ENCODE results near the gene SLC5A2. TPM values are rescaled to one million over a fixed set of nuclear protein-coding genes. Genes with fewer than 3 reads are reported as not detected.
A peak's percentile ranks its signal among the peaks of the same experiment; 100 is the strongest.
"Not testable (repeated sequence)": the region's sequence is repeated elsewhere in the genome, so short reads cannot be mapped to it uniquely, and the experiment has no call there.

SLC5A2 gene
- total RNA-seq (0.36 TPM in 1 of 2 replicates, not detected in the other), polyA plus RNA-seq (3.4 and 4.9 TPM in 2 replicates)

DNA sequence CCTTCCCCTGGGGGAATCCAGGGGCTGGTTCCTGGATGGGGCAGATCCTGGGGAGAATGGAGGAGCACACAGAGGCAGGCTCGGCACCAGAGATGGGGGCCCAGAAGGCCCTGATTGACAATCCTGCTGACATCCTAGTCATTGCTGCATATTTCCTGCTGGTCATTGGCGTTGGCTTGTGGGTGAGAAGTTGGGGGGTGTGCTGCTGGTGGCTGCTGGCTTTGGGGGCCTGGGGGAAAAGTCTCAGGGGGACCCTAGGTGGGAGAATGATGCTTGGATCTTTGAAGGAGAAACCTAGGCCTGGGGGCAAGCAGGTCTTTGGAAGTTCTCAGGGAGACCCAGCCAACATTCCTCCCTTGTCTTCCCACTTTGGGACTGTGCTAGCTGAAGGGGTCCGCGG, at the start of gene SLC5A2:
Gene SLC5A2, plus strand, starts transcription at position 43 of the 400 bp plus-strand sequence. Its CDS starts 14 bp downstream, at position 57.
- Histone ChIP-seq H3K27me3 (peaks cover 53% of the 10 kb centered on the region), H3K4me1 (ENCODE audit: low read depth) (peaks cover 2% of the 10 kb centered on the region)

DNA sequence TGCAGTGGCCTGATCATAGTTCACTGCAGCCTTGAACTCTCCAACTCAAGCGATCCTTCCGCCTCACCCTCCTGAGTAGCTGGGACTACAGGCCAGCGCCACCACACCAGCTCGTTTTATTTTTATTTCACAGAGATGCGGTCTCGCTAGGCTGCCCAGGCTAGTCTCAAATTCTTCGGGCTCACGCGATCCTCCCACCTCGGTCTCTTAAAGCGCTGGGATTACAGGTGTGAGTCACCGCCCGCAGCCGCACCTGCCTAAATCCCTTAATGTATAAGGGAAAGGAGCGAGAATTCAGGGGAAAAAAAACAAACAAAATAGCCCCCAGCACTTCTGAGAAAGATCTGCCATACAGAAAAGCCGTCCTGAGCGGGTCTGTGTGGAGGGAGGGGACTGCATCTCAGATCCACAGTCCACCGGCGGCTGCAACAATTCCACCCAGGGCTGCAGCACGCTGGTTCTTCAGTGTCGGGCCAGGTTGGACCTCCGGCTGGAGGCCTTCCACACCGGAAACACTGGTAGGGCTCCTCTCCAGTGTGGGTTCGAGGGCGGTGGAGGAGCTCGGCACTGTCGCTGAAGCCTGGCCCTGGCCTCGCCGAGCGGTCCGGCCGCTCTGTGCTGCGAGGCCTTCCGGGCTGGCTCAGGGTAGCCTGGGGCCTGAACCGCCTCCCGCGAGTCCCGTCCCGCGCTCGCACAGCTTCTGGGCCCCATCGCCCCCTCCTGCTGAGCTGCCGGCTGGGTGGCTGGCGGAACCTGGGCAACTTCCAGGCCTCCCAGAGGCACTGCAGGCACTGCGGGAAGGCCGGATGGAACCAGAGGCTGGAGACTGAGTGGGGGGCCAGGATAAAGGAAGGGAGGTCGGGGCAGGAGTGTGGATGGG, 47.3 kb upstream of the SLC5A2 start:
- H3K9me3 ChIP-seq (ENCODE audit: low read depth) = no peaks in the 10 kb centered on the region
- DNase-seq (ENCODE audit: low read depth in 1 of 2, low spot score in 1 of 2) = no peak
- H3K27me3 ChIP-seq = no peaks in the 10 kb centered on the region

More for the DNA sequence above, at the start of gene SLC5A2:
- no peak for DNase-seq (ENCODE audit: low read depth in 1 of 2, low spot score in 1 of 2)
- no peaks in the 10 kb centered on the region for H3K9me3 ChIP-seq (ENCODE audit: low read depth)
- TF ChIP-seq, protein P1, sequence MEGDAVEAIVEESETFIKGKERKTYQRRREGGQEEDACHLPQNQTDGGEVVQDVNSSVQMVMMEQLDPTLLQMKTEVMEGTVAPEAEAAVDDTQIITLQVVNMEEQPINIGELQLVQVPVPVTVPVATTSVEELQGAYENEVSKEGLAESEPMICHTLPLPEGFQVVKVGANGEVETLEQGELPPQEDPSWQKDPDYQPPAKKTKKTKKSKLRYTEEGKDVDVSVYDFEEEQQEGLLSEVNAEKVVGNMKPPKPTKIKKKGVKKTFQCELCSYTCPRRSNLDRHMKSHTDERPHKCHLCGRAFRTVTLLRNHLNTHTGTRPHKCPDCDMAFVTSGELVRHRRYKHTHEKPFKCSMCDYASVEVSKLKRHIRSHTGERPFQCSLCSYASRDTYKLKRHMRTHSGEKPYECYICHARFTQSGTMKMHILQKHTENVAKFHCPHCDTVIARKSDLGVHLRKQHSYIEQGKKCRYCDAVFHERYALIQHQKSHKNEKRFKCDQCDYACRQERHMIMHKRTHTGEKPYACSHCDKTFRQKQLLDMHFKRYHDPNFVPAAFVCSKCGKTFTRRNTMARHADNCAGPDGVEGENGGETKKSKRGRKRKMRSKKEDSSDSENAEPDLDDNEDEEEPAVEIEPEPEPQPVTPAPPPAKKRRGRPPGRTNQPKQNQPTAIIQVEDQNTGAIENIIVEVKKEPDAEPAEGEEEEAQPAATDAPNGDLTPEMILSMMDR (IDR thresholded peaks at IDR 0.05; ENCODE audit: low read depth, low read length) = no peak
- H3K27ac ChIP-seq = no peak within 1 kb of the TSS
- no peak within 1 kb of the TSS for H3K4me3 ChIP-seq
- H3K36me3 ChIP-seq = no peaks in the 10 kb centered on the region

DNA sequence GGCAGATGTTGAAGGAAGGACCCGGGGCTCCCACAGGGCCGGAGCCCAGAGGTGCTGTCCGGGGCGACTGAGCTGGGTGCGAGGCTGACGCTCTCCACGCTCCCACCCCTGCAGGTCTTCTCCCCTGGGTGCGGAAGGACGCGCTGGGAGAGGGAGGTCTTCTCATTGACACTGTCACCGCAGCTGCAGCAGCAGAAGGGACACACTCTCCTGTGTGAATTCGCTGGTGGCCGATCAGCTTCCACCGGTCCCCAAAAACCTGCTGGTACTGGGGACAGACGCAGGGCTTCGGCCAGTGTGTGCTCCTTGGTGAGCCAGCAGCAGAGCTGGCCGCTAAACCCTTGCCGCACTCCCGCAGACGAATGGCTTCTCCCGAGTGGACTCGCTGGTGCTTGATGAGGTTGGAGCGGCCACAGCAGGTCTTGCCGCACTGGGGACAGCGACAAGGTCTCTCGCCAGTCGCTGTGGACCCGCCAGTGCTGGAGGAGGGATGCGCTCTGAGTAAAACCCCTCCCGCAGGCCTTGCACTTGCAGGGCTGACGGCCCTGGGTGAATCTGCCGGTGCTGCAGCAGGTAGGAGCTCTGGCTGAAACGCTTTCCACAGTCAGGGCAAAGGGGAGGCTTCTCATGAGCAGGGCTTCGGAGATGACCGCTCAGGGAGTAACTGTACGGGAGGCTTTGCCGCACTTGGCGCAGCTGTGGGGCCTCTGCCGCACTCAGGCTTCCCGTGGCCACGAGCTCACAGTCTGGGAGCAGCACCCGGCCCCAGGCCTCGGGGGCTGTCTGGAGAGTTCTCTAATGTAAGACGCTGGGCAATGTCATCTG, 46.5 kb upstream of the SLC5A2 start:
- TF ChIP-seq, protein P1 (IDR thresholded peaks at IDR 0.05; ENCODE audit: low read depth, low read length) = no peak
- H3K27ac ChIP-seq = no peak overlapping the region
- H3K4me3 ChIP-seq = no peak overlapping the region
- H3K36me3 ChIP-seq = no peaks in the 10 kb centered on the region
- no peaks in the 10 kb centered on the region for H3K27me3 ChIP-seq
- DNase-seq (ENCODE audit: low read depth in 1 of 2, low spot score in 1 of 2) = no peak
- H3K9me3 ChIP-seq (ENCODE audit: low read depth) = no peaks in the 10 kb centered on the region
- peaks cover 14% of the 10 kb centered on the region for H3K4me1 ChIP-seq (ENCODE audit: low read depth)

More for the DNA sequence above, 47.3 kb upstream of the SLC5A2 start:
- Histone ChIP-seq H3K4me1 (ENCODE audit: low read depth) (peaks cover 11% of the 10 kb centered on the region), H3K36me3 (no peaks in the 10 kb centered on the region), H3K27ac (no peak overlapping the region), H3K4me3 (no peak overlapping the region)
- TF ChIP-seq, protein P1 (IDR thresholded peaks at IDR 0.05; ENCODE audit: low read depth, low read length) = no peak

DNA sequence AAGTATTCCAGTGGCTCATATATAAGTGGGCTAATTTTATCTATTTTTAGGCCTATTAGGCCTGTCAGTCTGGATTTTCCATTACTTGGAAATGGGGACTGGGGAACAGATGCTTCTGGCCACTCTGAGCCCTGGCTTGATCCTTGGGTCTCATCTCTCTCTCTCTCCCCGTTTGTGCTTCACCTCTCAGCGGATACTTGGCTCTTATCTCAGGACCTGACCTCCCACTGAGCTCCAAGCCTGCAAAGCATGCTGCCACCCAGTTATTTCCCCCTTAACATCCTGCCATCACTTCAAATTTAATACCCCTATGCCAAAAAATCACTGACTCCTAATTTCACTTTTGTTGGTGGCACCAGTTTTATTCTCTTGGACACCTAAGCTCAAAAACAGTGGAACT, 44.5 kb upstream of the SLC5A2 start:
- Histone ChIP-seq H3K27me3 (no peaks in the 10 kb centered on the region), H3K36me3 (no peaks in the 10 kb centered on the region), H3K9me3 (ENCODE audit: low read depth) (no peaks in the 10 kb centered on the region), H3K4me1 (ENCODE audit: low read depth) (peaks cover 14% of the 10 kb centered on the region), H3K4me3 (no peak overlapping the region), H3K27ac (peak overlapping the region; percentile 8)
- TF ChIP-seq, protein P1 (IDR thresholded peaks at IDR 0.05; ENCODE audit: low read depth, low read length) = no peak
- DNase-seq (ENCODE audit: low read depth in 1 of 2, low spot score in 1 of 2) = peak in 1 of 2 donors; percentile 32

DNA sequence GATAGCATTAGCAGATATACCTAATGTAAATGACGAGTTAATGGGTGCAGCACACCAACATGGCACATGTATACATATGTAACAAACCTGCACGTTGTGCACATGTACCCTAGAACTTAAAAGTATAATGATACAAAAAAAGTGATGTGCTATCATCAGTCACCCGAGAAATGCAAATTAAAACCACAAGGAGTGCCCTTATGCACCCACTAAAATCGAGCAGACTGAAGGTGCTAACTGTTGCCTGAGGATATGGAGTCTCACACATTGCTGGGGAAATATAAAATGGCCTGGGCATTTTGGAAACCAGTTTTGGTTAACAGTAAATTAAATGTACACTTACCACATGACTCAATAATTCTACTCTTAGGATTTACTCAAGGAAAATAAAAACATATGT, 43.9 kb upstream of the SLC5A2 start:
- DNase-seq (ENCODE audit: low read depth in 1 of 2, low spot score in 1 of 2); H3K36me3 ChIP-seq; H3K4me3 ChIP-seq; H3K9me3 ChIP-seq (ENCODE audit: low read depth); H3K27me3 ChIP-seq; H3K27ac ChIP-seq: not testable (repeated sequence)
- peaks cover 14% of the 10 kb centered on the region for H3K4me1 ChIP-seq (ENCODE audit: low read depth)

Data from cardiac muscle cell (in vitro differentiated cells and primary cell).